A673 (cell line): ENCODE data around the gene CTNNA3. TPM values are rescaled to one million over a fixed set of nuclear protein-coding genes. Genes with fewer than 3 reads are reported as not detected.

Experiments
- BruUV-seq: library from RNA; stranded (reverse); fragments of 400-500 nt; replicated peaks from 2 replicates; lab custom pipeline; 2021; lab: Mats Ljungman, UMichigan
- CTCF ChIA-PET: fragments of 300-600 bp; sonication (Branson Sonifier 250); formaldehyde crosslinking; loops from one replicate; lab custom pipeline; 2022; ENCODE audit warnings: antibody characterized with exemption; lab: Charles Lee
- POLR2A ChIA-PET: fragments of 300-600 bp; sonication (Branson Sonifier 250); formaldehyde crosslinking; loops from one replicate; lab custom pipeline; 2022; ENCODE audit warnings: antibody characterized with exemption; ENCODE audit not compliant: low non-redundant PET; lab: Charles Lee
- DNase-seq: peaks from one replicate; pipeline ENCODE4 v3.0.0-alpha.2; 2015; ENCODE audit warnings: low spot score
- H3K27ac ChIP-seq: fragments of 200-600 bp; sonication (generic); 2 replicates; pipeline ENCODE4 v1.5.1; 2016; ENCODE audit warnings: mixed run types, low read depth, mild to moderate bottlenecking, mixed read lengths, antibody characterized with exemption, low read length; ENCODE audit not compliant: poor library complexity, severe bottlenecking
- H3K27me3 ChIP-seq: fragments of 200-600 bp; sonication (generic); replicated peaks from 2 replicates; pipeline ENCODE4 v1.6.1; 2017; ENCODE audit warnings: mixed run types, low read depth, mild to moderate bottlenecking, mixed read lengths, antibody characterized with exemption, low read length; ENCODE audit not compliant: insufficient read depth, poor library complexity
- H3K36me3 ChIP-seq: fragments of 200-600 bp; sonication (generic); 2 replicates; pipeline ENCODE4 v1.6.1; 2016; ENCODE audit warnings: mixed run types, mild to moderate bottlenecking, mixed read lengths, antibody characterized with exemption, low read length; ENCODE audit not compliant: insufficient read depth, poor library complexity, severe bottlenecking
- H3K4me1 ChIP-seq: fragments of 200-600 bp; sonication (generic); 2 replicates; pipeline ENCODE4 v1.6.1; 2017; ENCODE audit warnings: mixed run types, mild to moderate bottlenecking, mixed read lengths, antibody characterized with exemption, low read length; ENCODE audit not compliant: insufficient read depth, poor library complexity, severe bottlenecking
- H3K4me3 ChIP-seq: fragments of 200-600 bp; sonication (generic); 2 replicates; pipeline ENCODE4 v1.5.1; 2016; ENCODE audit warnings: low read depth, mixed run types, mild to moderate bottlenecking, mixed read lengths, low read length; ENCODE audit not compliant: poor library complexity, severe bottlenecking
- H3K9me3 ChIP-seq: fragments of 200-600 bp; sonication (generic); 2 replicates; pipeline ENCODE4 v1.6.1; 2016; ENCODE audit warnings: mixed run types, low read depth, mild to moderate bottlenecking, mixed read lengths, antibody characterized with exemption, low read length; ENCODE audit not compliant: poor library complexity, severe bottlenecking
- CTCF ChIP-seq: fragments of 300-800, 200-600 bp; sonication (generic); conservative IDR thresholded peaks from 2 replicates; pipeline ENCODE4 v1.5.1; 2017; ENCODE audit warnings: low read depth, mild to moderate bottlenecking, antibody characterized with exemption, low read length, moderate library complexity, mixed read lengths
- EZH2 ChIP-seq: fragments of 200-600 bp; sonication (generic); IDR thresholded peaks from 2 replicates; pipeline ENCODE4 v1.6.1; 2017; ENCODE audit warnings: borderline replicate concordance, low read depth, mild to moderate bottlenecking, mixed read lengths, antibody characterized with exemption, low read length; ENCODE audit not compliant: poor library complexity, severe bottlenecking
- intact Hi-C: fragments of 100-400 bp; cut with micrococcal nuclease; formaldehyde crosslinking; loops from one replicate; pipeline ENCODE4 v1.10.0; 2022; ENCODE audit not compliant: unreplicated experiment
- total RNA-seq: library from RNA; stranded (reverse); gene quantifications from 2 replicates; pipeline ENCODE4 v1.2.3, GENCODE V29; 2021

Gene CTNNA3
- total RNA-seq, 1 experiment from 2014 or later: not detected

- no TSS peak for BruUV-seq
- no peaks in the 10 kb centered on the region for H3K9me3 ChIP-seq
- no peaks in the 10 kb centered on the region for H3K27me3 ChIP-seq
- TF ChIP-seq EZH2 (no peak), CTCF (no peak)
- ChIA-PET CTCF (no interaction called here), POLR2A (no interaction called here)
- intact Hi-C loops: no loop called here
- H3K4me3 ChIP-seq: no peak overlapping the region
- DNase-seq: no peak
- no peaks in the 10 kb centered on the region for H3K4me1 ChIP-seq
- H3K27ac ChIP-seq: no peak overlapping the region
- H3K36me3 ChIP-seq: no peaks in the 10 kb centered on the region
Measured at GRCh38 chr10:67033878-67034277, 662.1 kb downstream of the CTNNA3 start.

GRCh38 chr10:67022099-67022498 is 673.9 kb downstream of the CTNNA3 start:
- Histone ChIP-seq H3K36me3 (no peaks in the 10 kb centered on the region), H3K4me3 (no peak overlapping the region), H3K27me3 (no peaks in the 10 kb centered on the region), H3K4me1 (no peaks in the 10 kb centered on the region), H3K27ac (no peak overlapping the region), H3K9me3 (no peaks in the 10 kb centered on the region)
- intact Hi-C loops: no loop called here
- no peak for DNase-seq
- BruUV-seq: no TSS peak
- CTCF ChIA-PET: no interaction called here
- POLR2A ChIA-PET: interaction anchor here (0.7 kb wide), 1 partner anchor 637 kb away, joined by 5 read pairs; no protein-coding TSS in a partner anchor
- TF ChIP-seq CTCF: no peak
- no peak for TF ChIP-seq EZH2

- no peaks in the 10 kb centered on the region for H3K9me3 ChIP-seq
- intact Hi-C loops: no loop called here
- H3K4me1 ChIP-seq: no peaks in the 10 kb centered on the region
- no peaks in the 10 kb centered on the region for H3K27me3 ChIP-seq
- TF ChIP-seq EZH2 (no peak), CTCF (no peak)
- ChIA-PET CTCF (no interaction called here), POLR2A (no interaction called here)
- H3K4me3 ChIP-seq: no peak overlapping the region
- no TSS peak for BruUV-seq
- H3K27ac ChIP-seq: no peak overlapping the region
- no peaks in the 10 kb centered on the region for H3K36me3 ChIP-seq
- no peak for DNase-seq
Measured at GRCh38 chr10:67017218-67017617, 678.8 kb downstream of the CTNNA3 start.
